Central memory CD8-positive, alpha-beta T cell (primary cell): Measurements from ENCODE around the gene SDSL.

ENCODE experiments used
- ATAC-seq: fragments of 150-1000 bp; cut with Tn5 transposase; replicated peaks from 2 replicates; pipeline ENCODE4 v1.10.0; 2022; ENCODE audit warnings: mild to moderate bottlenecking, moderate FRiP score, moderate number of reproducible peaks; ENCODE audit not compliant: poor library complexity, severe bottlenecking; ENCODE audit errors: extremely low read depth
- DNase-seq, 2 donors: peaks; one replicate each; pipeline ENCODE4 v3.0.0; 2021; ENCODE audit warnings: low spot score in 2 of 2
- H3K27ac Mint-ChIP-seq: one replicate; pipeline ENCODE4 v1.8.0; 2022; ENCODE audit warnings: low read depth, mild to moderate bottlenecking, moderate library complexity, mixed read lengths
- H3K27me3 Mint-ChIP-seq: one replicate; pipeline ENCODE4 v1.8.0; 2022; ENCODE audit warnings: mixed read lengths
- H3K36me3 Mint-ChIP-seq: one replicate; pipeline ENCODE4 v1.8.0; 2022; ENCODE audit warnings: mild to moderate bottlenecking, moderate library complexity, mixed read lengths; ENCODE audit not compliant: insufficient read depth
- H3K4me1 Mint-ChIP-seq: one replicate; pipeline ENCODE4 v1.8.0; 2022; ENCODE audit warnings: mixed read lengths
- H3K4me3 Mint-ChIP-seq: one replicate; pipeline ENCODE4 v1.8.0; 2022; ENCODE audit warnings: mild to moderate bottlenecking, moderate library complexity, mixed read lengths
- H3K9me3 Mint-ChIP-seq: one replicate; pipeline ENCODE4 v1.8.0; 2022; ENCODE audit warnings: mixed read lengths

Gene SDSL

GRCh38 chr12:113416091-113416754, 6.0 kb upstream of the SDSL start:
- Mint-ChIP-seq H3K27me3 (peaks cover 39% of the 10 kb centered on the region), H3K36me3 (no peaks in the 10 kb centered on the region), H3K4me3 (no peak overlapping the region), H3K4me1 (no peaks in the 10 kb centered on the region), H3K9me3 (no peaks in the 10 kb centered on the region), H3K27ac (no peak overlapping the region)
- DNase-seq (no peak), ATAC-seq (no peak)

DNA sequence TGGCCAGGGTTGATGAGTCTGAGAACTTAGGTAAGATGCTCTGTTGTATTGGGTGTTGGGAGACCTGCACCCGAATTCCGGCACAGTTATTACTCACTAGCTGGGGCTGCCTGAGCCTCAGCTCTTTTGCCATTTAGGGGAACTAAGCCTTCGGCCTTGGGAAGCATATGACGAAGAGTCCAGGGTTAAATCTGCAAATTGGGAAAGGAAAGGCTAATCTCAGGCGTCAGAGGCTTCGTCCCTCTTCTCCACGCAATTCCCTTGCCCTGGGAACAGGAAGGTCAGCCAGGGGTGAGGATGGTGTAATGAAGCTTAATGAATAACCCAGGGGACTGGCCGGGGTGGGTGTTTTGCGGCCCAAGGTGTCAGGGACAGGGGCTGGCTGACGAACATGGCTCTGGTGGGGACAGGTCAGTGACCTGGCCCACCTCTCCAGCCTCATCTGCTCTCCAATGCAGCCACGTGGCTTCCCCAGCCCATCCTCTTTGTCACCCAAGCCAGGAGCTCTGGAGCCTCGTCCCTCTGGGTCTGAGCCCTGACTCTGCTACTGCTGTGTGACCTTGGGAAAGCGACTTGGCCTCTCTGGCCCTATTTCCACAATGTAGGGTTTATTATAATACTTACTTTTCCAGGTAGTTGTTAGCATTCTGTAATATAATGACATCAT, 3.8 kb upstream of the SDSL start:
- Mint-ChIP-seq H3K4me1 (peaks cover 7% of the 10 kb centered on the region), H3K36me3 (no peaks in the 10 kb centered on the region), H3K4me3 (no peak overlapping the region), H3K27ac (no peak overlapping the region), H3K27me3 (peaks cover 42% of the 10 kb centered on the region), H3K9me3 (no peaks in the 10 kb centered on the region)
- DNase-seq (no peak), ATAC-seq (no peak)

- Mint-ChIP-seq H3K27me3 (peaks cover 28% of the 10 kb centered on the region), H3K4me3 (peak overlapping the region; percentile 95), H3K9me3 (no peaks in the 10 kb centered on the region), H3K4me1 (peaks cover 7% of the 10 kb centered on the region), H3K27ac (no peak overlapping the region), H3K36me3 (no peaks in the 10 kb centered on the region)
- ATAC-seq (no peak), DNase-seq (no peak)
Measured at GRCh38 chr12:113420996-113421595, 1.1 kb upstream of the SDSL start.

GRCh38 chr12:113422886-113423669, 898 bp downstream of the SDSL start:
- no peak for ATAC-seq

DNA sequence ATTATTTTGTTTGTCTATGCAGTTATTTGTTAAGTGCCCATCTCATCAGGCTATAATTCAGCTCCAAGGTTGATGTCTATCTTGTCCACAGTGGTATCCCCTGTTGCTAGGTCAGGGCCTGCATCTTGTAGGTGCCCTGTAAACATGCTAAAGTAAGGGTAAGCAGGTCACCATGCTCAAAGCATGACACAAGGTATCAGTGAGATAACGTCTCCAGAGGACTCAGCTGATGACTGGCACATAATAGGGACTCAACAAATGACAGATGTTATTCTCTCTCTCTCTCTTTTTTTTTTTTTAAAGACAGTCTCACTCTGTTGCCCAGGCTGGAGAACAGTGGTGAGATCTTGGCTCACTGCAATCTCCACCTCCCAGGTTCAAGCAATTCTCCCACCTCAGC, 2.3 kb downstream of the SDSL start:
- peaks cover 30% of the 10 kb centered on the region for H3K27me3 Mint-ChIP-seq
- no peak overlapping the region for H3K27ac Mint-ChIP-seq
- H3K4me1 Mint-ChIP-seq = peaks cover 7% of the 10 kb centered on the region
- H3K36me3 Mint-ChIP-seq = no peaks in the 10 kb centered on the region
- no peak for DNase-seq
- no peaks in the 10 kb centered on the region for H3K9me3 Mint-ChIP-seq
- H3K4me3 Mint-ChIP-seq = no peak overlapping the region
- ATAC-seq = no peak

More at GRCh38 chr12:113422886-113423669, 898 bp downstream of the SDSL start:
- Mint-ChIP-seq H3K4me3 (peak overlapping the region; percentile 95), H3K36me3 (no peaks in the 10 kb centered on the region), H3K4me1 (peaks cover 7% of the 10 kb centered on the region), H3K27me3 (peaks cover 25% of the 10 kb centered on the region), H3K27ac (peak overlapping the region; percentile 88), H3K9me3 (no peaks in the 10 kb centered on the region)
- no peak for DNase-seq

DNA sequence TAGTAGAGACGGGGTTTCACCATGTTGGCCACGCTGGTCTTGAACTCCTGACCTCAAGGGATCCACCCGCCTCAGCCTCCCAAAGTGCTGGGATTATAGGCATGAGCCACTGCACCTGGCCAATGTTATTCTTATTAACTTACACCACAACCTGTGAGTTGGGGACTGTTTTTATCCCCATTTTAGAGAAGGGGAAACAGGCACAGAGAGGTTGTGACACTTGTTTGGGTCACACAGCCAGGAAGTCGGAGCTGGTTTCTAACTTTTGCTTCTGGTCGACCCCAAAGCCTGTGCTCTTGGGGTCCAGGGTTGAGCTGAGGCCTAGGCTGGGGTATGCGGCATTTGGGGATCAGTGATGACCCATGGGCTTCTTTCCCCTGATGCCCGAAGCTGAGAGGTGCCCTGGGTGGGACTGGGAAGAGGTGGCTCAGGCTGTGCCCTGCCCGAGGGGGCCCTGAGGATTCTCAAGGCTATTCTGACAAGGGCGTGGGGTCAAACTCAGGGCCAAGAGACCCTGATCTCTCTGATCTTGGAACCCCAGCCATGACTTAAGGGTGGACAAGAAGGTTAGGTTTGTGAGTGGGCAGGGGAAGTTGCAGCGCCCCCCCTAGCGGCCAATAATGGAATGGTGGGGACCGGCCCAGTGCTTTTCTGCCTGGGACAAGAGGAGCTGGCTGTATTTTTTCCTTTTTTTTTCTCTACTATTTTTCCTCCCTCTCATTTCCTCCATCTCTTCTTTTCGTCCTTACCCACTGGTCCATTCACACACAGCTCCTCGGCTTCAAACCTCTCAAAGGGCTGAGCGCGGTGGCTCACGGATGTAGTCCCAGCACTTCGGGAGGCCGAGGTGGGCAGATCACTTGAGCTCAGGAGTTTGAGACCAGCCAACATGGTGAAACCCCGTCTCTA, 3.0 kb downstream of the SDSL start:
- ATAC-seq (no peak), DNase-seq (peak; percentile 28 to 35)
- H3K27ac Mint-ChIP-seq = no peak overlapping the region
- H3K27me3 Mint-ChIP-seq = peaks cover 30% of the 10 kb centered on the region
- H3K4me1 Mint-ChIP-seq = peaks cover 7% of the 10 kb centered on the region
- H3K36me3 Mint-ChIP-seq = no peaks in the 10 kb centered on the region
- no peak overlapping the region for H3K4me3 Mint-ChIP-seq
- H3K9me3 Mint-ChIP-seq = no peaks in the 10 kb centered on the region

GRCh38 chr12:113425960-113426453, 3.8 kb downstream of the SDSL start:
- DNase-seq (no peak), ATAC-seq (no peak)
- peaks cover 7% of the 10 kb centered on the region for H3K4me1 Mint-ChIP-seq
- no peaks in the 10 kb centered on the region for H3K36me3 Mint-ChIP-seq
- peaks cover 31% of the 10 kb centered on the region for H3K27me3 Mint-ChIP-seq
- peak overlapping the region; percentile 14 for H3K4me3 Mint-ChIP-seq
- H3K27ac Mint-ChIP-seq = no peak overlapping the region
- no peaks in the 10 kb centered on the region for H3K9me3 Mint-ChIP-seq

- Mint-ChIP-seq H3K4me1 (no peaks in the 10 kb centered on the region), H3K9me3 (no peaks in the 10 kb centered on the region), H3K36me3 (peaks cover 2% of the 10 kb centered on the region), H3K27ac (no peak overlapping the region), H3K27me3 (peaks cover 26% of the 10 kb centered on the region), H3K4me3 (no peak overlapping the region)
- no peak for ATAC-seq
- no peak for DNase-seq
Measured at GRCh38 chr12:113427882-113428281, 5.7 kb downstream of the SDSL start.

- Mint-ChIP-seq H3K27me3 (peaks cover 26% of the 10 kb centered on the region), H3K27ac (no peak overlapping the region), H3K9me3 (no peaks in the 10 kb centered on the region), H3K36me3 (peaks cover 2% of the 10 kb centered on the region), H3K4me1 (no peaks in the 10 kb centered on the region), H3K4me3 (no peak overlapping the region)
- no peak for ATAC-seq
- DNase-seq = no peak
Measured at GRCh38 chr12:113428482-113428881, 6.3 kb downstream of the SDSL start.

GRCh38 chr12:113432986-113433385, 10.8 kb downstream of the SDSL start:
- DNase-seq (no peak), ATAC-seq (no peak)
- H3K27me3 Mint-ChIP-seq = peaks cover 24% of the 10 kb centered on the region
- no peaks in the 10 kb centered on the region for H3K9me3 Mint-ChIP-seq
- no peak overlapping the region for H3K27ac Mint-ChIP-seq
- no peak overlapping the region for H3K4me3 Mint-ChIP-seq
- no peaks in the 10 kb centered on the region for H3K4me1 Mint-ChIP-seq
- peaks cover 2% of the 10 kb centered on the region for H3K36me3 Mint-ChIP-seq

DNA sequence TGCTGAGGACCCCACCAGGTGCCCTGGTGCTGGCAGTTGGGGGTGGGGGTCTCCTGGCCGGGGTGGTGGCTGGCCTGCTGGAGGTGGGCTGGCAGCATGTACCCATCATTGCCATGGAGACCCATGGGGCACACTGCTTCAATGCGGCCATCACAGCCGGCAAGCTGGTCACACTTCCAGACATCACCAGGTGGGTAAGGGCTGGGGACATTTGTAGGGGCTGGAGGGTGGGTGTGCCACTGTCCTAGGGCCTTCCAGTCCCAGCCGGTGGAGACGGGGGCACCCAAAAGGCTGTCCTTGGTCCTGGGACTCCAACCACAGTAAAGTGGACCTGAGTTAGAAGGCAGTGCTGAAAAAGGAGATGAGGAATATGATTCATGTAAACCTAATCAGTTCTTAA, 13.2 kb downstream of the SDSL start:
- Mint-ChIP-seq H3K9me3 (no peaks in the 10 kb centered on the region), H3K4me1 (no peaks in the 10 kb centered on the region), H3K27ac (no peak overlapping the region), H3K27me3 (peaks cover 10% of the 10 kb centered on the region), H3K4me3 (no peak overlapping the region), H3K36me3 (peaks cover 2% of the 10 kb centered on the region)
- DNase-seq = no peak
- ATAC-seq = no peak

DNA sequence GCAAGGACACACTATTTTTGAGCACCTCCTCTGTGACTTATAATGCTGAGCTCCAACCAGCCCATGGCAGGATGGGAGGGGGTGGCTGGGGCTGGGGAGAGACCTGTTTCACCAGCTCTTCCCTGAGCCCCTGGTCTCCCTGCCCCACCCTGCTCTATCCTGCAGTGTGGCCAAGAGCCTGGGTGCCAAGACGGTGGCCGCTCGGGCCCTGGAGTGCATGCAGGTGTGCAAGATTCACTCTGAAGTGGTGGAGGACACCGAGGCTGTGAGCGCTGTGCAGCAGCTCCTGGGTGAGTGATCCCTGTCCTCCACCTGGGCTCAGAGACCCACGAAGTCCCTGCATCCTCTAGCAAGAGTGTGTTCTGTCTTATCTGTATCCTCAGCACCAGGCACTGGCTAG, 14.4 kb downstream of the SDSL start:
- no peaks in the 10 kb centered on the region for H3K4me1 Mint-ChIP-seq
- no peaks in the 10 kb centered on the region for H3K9me3 Mint-ChIP-seq
- no peaks in the 10 kb centered on the region for H3K36me3 Mint-ChIP-seq
- ATAC-seq (no peak), DNase-seq (no peak)
- H3K27me3 Mint-ChIP-seq = no peaks in the 10 kb centered on the region
- no peak overlapping the region for H3K27ac Mint-ChIP-seq
- H3K4me3 Mint-ChIP-seq = no peak overlapping the region
